H1 (cell line): ENCODE measurements around the gene DENND10. TPM values are rescaled to one million over a fixed set of nuclear protein-coding genes. Genes with fewer than 3 reads are reported as not detected.

ENCODE experiments used
- CTCF ChIA-PET: fragments of 300-600 bp; sonication (Branson Sonifier 250); formaldehyde crosslinking; loops from one replicate; lab custom pipeline; 2021; ENCODE audit not compliant: partially characterized antibody; lab: Charles Lee
- POLR2A ChIA-PET: fragments of 300-600 bp; sonication (Branson Sonifier 250); formaldehyde crosslinking; loops from one replicate; lab custom pipeline; 2021; ENCODE audit warnings: inconsistent platforms; ENCODE audit not compliant: partially characterized antibody; lab: Charles Lee
- DNase-seq, 2 experiments: peaks; one replicate each; pipeline versions ENCODE4 v3.0.0 to v3.0.0-alpha.2; 2010 to 2022; ENCODE audit warnings: low spot score in 2 of 2, low read depth in 1 of 2, mixed read lengths in 1 of 2
- FAIRE-seq: peaks from 2 replicates; lab custom pipeline; 2011; peaks lifted over from hg19 to GRCh38; lab: Jason Lieb, UNC
- H2AFZ ChIP-seq: 2 replicates; pipeline ENCODE4 v1.8.1; 2012; ENCODE audit warnings: low read length, inconsistent platforms
- H2AK5ac ChIP-seq: 2 replicates; pipeline ENCODE4 v1.6.1; 2013; ENCODE audit warnings: low read depth, low read length
- H2BK120ac ChIP-seq: replicated peaks from 2 replicates; pipeline ENCODE3; 2013; ENCODE audit warnings: low read depth, low read length, inconsistent platforms
- H2BK12ac ChIP-seq: 2 replicates; pipeline ENCODE4 v1.6.1; 2013; ENCODE audit warnings: low read depth, low read length
- H2BK15ac ChIP-seq: 2 replicates; pipeline ENCODE4 v1.6.1; 2013; ENCODE audit warnings: low read length
- H2BK20ac ChIP-seq: 2 replicates; pipeline ENCODE4 v1.6.1; 2013; ENCODE audit warnings: low read length
- H2BK5ac ChIP-seq: 2 replicates; pipeline ENCODE4 v1.6.1; 2013; ENCODE audit warnings: low read depth, low read length
- H3K14ac ChIP-seq: 2 replicates; pipeline ENCODE4 v1.6.1; 2013; ENCODE audit warnings: inconsistent platforms; ENCODE audit not compliant: insufficient read length
- H3K18ac ChIP-seq: 2 replicates; pipeline ENCODE4 v1.6.1; 2013; ENCODE audit warnings: low read length; ENCODE audit errors: extremely low read depth
- H3K23ac ChIP-seq: 2 replicates; pipeline ENCODE4 v1.6.1; 2013; ENCODE audit warnings: inconsistent platforms; ENCODE audit not compliant: insufficient read length
- H3K23me2 ChIP-seq: 2 replicates; pipeline ENCODE4 v1.6.1; 2013; ENCODE audit warnings: low read depth, low read length
- H3K27ac ChIP-seq: 2 replicates; pipeline ENCODE4 v1.6.1; 2011; ENCODE audit warnings: low read depth, low read length, inconsistent platforms
- H3K27me3 ChIP-seq, 4 experiments: replicated peaks in 1 of 4; 1 replicate in 1 of 4; 2 replicates in 3 of 4; pipeline versions ENCODE4 v1.6.1 to v1.8.1; 2011 to 2013; ENCODE audit warnings: low read length in 3 of 4, mild to moderate bottlenecking in 3 of 4, inconsistent platforms in 2 of 4, mixed read lengths in 2 of 4, moderate library complexity in 1 of 4; ENCODE audit not compliant: control insufficient read depth in 3 of 4, insufficient read depth in 3 of 4; ENCODE audit errors: extremely low read depth in 1 of 4
- H3K36me3 ChIP-seq, 4 experiments: 2 replicates each; pipeline versions ENCODE4 v1.6.1 to v1.8.1; 2011 to 2013; ENCODE audit warnings: mild to moderate bottlenecking in 4 of 4, low read length in 3 of 4, moderate library complexity in 2 of 4, control low read depth in 1 of 4, inconsistent platforms in 1 of 4; ENCODE audit not compliant: insufficient read depth in 4 of 4, control insufficient read depth in 2 of 4
- H3K4ac ChIP-seq: replicated peaks from 2 replicates; pipeline ENCODE3; 2013; ENCODE audit warnings: low read length, low read depth, mixed read lengths, inconsistent platforms; ENCODE audit not compliant: insufficient read length
- H3K4me1 ChIP-seq, 4 experiments: replicated peaks in 1 of 4; 1 replicate in 1 of 4; 2 replicates in 3 of 4; pipeline versions ENCODE4 v1.6.1 to v1.8.1; 2011 to 2013; ENCODE audit warnings: low read length in 3 of 4, inconsistent platforms in 2 of 4, mixed read lengths in 1 of 4; ENCODE audit not compliant: insufficient read depth in 4 of 4, control insufficient read depth in 3 of 4
- H3K4me2 ChIP-seq, 2 experiments: 2 replicates each; pipeline versions ENCODE4 v1.6.1 to v1.8.1; 2011 to 2013; ENCODE audit warnings: low read depth in 2 of 2, low read length in 2 of 2, control low read depth in 1 of 2, inconsistent platforms in 1 of 2, mild to moderate bottlenecking in 1 of 2; ENCODE audit not compliant: insufficient read depth in 1 of 2
- H3K4me3 ChIP-seq, 4 experiments: fragments of 200-600, 300-600 bp in 1 of 4; sonication (generic), shearing (Covaris generic), sonication (Bioruptor Twin) in 1 of 4; 2 replicates each; pipeline versions ENCODE4 v1.5.1 to v1.8.1; 2011 to 2016; ENCODE audit warnings: low read length in 4 of 4, low read depth in 3 of 4, control low read depth in 2 of 4, inconsistent platforms in 2 of 4, mild to moderate bottlenecking in 2 of 4, mixed read lengths in 1 of 4, moderate library complexity in 1 of 4; ENCODE audit not compliant: insufficient read depth in 2 of 4; ENCODE audit errors: extremely low read depth in 1 of 4
- H3K56ac ChIP-seq: replicated peaks from 2 replicates; pipeline ENCODE3; 2013; ENCODE audit warnings: low read depth, mild to moderate bottlenecking, mixed read lengths, low read length, inconsistent platforms; ENCODE audit not compliant: insufficient read length
- H3K79me1 ChIP-seq: 2 replicates; pipeline ENCODE4 v1.6.1; 2013; ENCODE audit warnings: low read depth, low read length, control low read depth
- H3K79me2 ChIP-seq, 2 experiments: 2 replicates each; pipeline versions ENCODE4 v1.6.1 to v1.8.1; 2012 to 2013; ENCODE audit warnings: low read length in 2 of 2, mild to moderate bottlenecking in 2 of 2, inconsistent platforms in 1 of 2; ENCODE audit not compliant: insufficient read depth in 2 of 2, control insufficient read depth in 1 of 2
- H3K9ac ChIP-seq, 4 experiments: replicated peaks in 1 of 4; 1 replicate in 1 of 4; 2 replicates in 3 of 4; pipeline versions ENCODE4 v1.6.1 to v1.8.1; 2011 to 2013; ENCODE audit warnings: low read depth in 3 of 4, low read length in 3 of 4, control low read depth in 2 of 4, mild to moderate bottlenecking in 2 of 4, moderate library complexity in 2 of 4, inconsistent platforms in 1 of 4; ENCODE audit errors: extremely low read depth in 1 of 4
- H3K9me3 ChIP-seq, 2 experiments: 2 replicates each; pipeline versions ENCODE4 v1.6.1 to v1.8.1; 2012 to 2013; ENCODE audit warnings: mild to moderate bottlenecking in 2 of 2, moderate library complexity in 2 of 2, control low read depth in 1 of 2, inconsistent platforms in 1 of 2, low read depth in 1 of 2, low read length in 1 of 2, mixed read lengths in 1 of 2; ENCODE audit not compliant: insufficient read depth in 2 of 2
- H4K20me1 ChIP-seq, 2 experiments: replicated peaks in 1 of 2; 2 replicates each; pipeline versions ENCODE3 to v1.8.1; 2011 to 2013; ENCODE audit warnings: inconsistent platforms in 2 of 2, low read length in 2 of 2, mild to moderate bottlenecking in 1 of 2; ENCODE audit not compliant: insufficient read depth in 2 of 2, control insufficient read depth in 1 of 2
- H4K5ac ChIP-seq: 2 replicates; pipeline ENCODE4 v1.6.1; 2013; ENCODE audit warnings: low read length, low read depth, mixed read lengths, inconsistent platforms; ENCODE audit not compliant: insufficient read length
- H4K8ac ChIP-seq: 2 replicates; pipeline ENCODE4 v1.8.0; 2013; ENCODE audit warnings: mild to moderate bottlenecking, moderate library complexity, low read length, inconsistent platforms; ENCODE audit not compliant: insufficient read depth; ENCODE audit errors: extremely low read depth
- H4K91ac ChIP-seq: replicated peaks from 2 replicates; pipeline ENCODE3; 2013; ENCODE audit warnings: low read length, mixed read lengths, inconsistent platforms; ENCODE audit not compliant: insufficient read length
- BRCA1 ChIP-seq: IDR thresholded peaks from 2 replicates; pipeline ENCODE4 v1.6.1; 2012; ENCODE audit warnings: low read depth, low read length, improper control_type of control experiment
- CBX8 ChIP-seq: fragments of 300-800, 300-1000 bp; sonication (generic); IDR thresholded peaks from 2 replicates; pipeline ENCODE4 v1.7.1; 2016; ENCODE audit warnings: low read depth, low read length, borderline replicate concordance
- CTBP2 ChIP-seq: IDR thresholded peaks from 2 replicates; pipeline ENCODE4 v1.7.0; 2011; ENCODE audit warnings: borderline replicate concordance, mild to moderate bottlenecking, moderate library complexity, mixed read lengths, low read length; ENCODE audit not compliant: insufficient read depth, insufficient read length
- HDAC2 ChIP-seq, 2 experiments: fragments of 300-600 bp in 1 of 2; sonication (generic) in 1 of 2; IDR thresholded peaks; 2 replicates each; pipeline ENCODE4 v1.6.1; 2011 to 2012; ENCODE audit warnings: low read depth in 2 of 2, low read length in 2 of 2, mild to moderate bottlenecking in 2 of 2, moderate library complexity in 2 of 2, borderline replicate concordance in 1 of 2, inconsistent platforms in 1 of 2
- HDAC6 ChIP-seq: IDR thresholded peaks from one replicate; pipeline ENCODE4 v1.7.1; 2012; ENCODE audit warnings: low read depth, mild to moderate bottlenecking, inconsistent platforms, low read length, moderate library complexity
- JUND ChIP-seq: IDR thresholded peaks from 2 replicates; pipeline ENCODE4 v1.6.1; 2011; ENCODE audit warnings: mild to moderate bottlenecking, improper control_type of control experiment, low read length
- KDM5A ChIP-seq: fragments of 200-600 bp; IDR thresholded peaks from 2 replicates; pipeline ENCODE4 v1.7.1; 2012; ENCODE audit warnings: mild to moderate bottlenecking, low read length, inconsistent platforms, mixed read lengths
- RBBP5 ChIP-seq: IDR thresholded peaks from 2 replicates; pipeline ENCODE4 v1.7.1; 2012; ENCODE audit warnings: low read depth, mild to moderate bottlenecking, inconsistent platforms, low read length, moderate library complexity, borderline replicate concordance
- SAP30 ChIP-seq: fragments of 300-600 bp; sonication (generic); IDR thresholded peaks from 2 replicates; pipeline ENCODE4 v1.7.1; 2012; ENCODE audit warnings: low read length, moderate library complexity, mild to moderate bottlenecking, inconsistent platforms; ENCODE audit not compliant: insufficient read depth, insufficient replicate concordance
- SP2 ChIP-seq: IDR thresholded peaks from 2 replicates; pipeline ENCODE4 v1.6.1; 2012; ENCODE audit warnings: mild to moderate bottlenecking, low read length, inconsistent platforms
- TBP ChIP-seq: IDR thresholded peaks from 2 replicates; pipeline ENCODE4 v1.6.1; 2011; ENCODE audit warnings: low read depth, low read length, improper control_type of control experiment
- WGBS, 2 experiments: shearing (Covaris generic) in 1 of 2; methylation state at CpG; one replicate each; pipeline versions ENCODE4 v1.1.6 to v1.1.7; 2013 to 2015; ENCODE audit warnings: low lambda C conversion rate in 2 of 2, mixed read lengths in 2 of 2, inconsistent platforms in 1 of 2, low coverage in 1 of 2, missing lambda C conversion rate in 1 of 2; ENCODE audit not compliant: insufficient replicate concordance in 2 of 2, insufficient coverage in 1 of 2, insufficient read length in 1 of 2; ENCODE audit errors: extremely low coverage in 1 of 2, missing lambda C conversion rate in 1 of 2; 5-methylcytosine and 5-hydroxymethylcytosine counted together
- polyA plus RNA-seq, 7 experiments: library from polyadenylated mRNA; depleted of rRNA in 3 of 7; stranded (reverse) in 5 of 7; unstranded in 2 of 7; fragments of >200 nt in 5 of 7; fragments of 200-250 nt in 2 of 7; gene quantifications; 1 replicate in 5 of 7; 2 replicates in 1 of 7; 4 replicates in 1 of 7; pipeline versions ENCODE4 v1.2.1 to v1.2.3, GENCODE V29; 2011 to 2013; ENCODE audit warnings: missing spikeins in 2 of 7, mixed read lengths in 2 of 7
- total RNA-seq: library from RNA; stranded (reverse); fragmentation: NEBNext Ultra II Directional; extraction: Animal tissue kit (Norgen Biotek cat#: 25700); gene quantifications from 2 replicates; pipeline ENCODE4 v1.2.1, GENCODE V29; 2021

Gene DENND10
- total and polyA plus RNA-seq, 2 of the 8 experiments (the other 6 are each of a cell fraction or from before 2014, with no cell fraction given), result 49.3 to 64.4 TPM

DNA sequence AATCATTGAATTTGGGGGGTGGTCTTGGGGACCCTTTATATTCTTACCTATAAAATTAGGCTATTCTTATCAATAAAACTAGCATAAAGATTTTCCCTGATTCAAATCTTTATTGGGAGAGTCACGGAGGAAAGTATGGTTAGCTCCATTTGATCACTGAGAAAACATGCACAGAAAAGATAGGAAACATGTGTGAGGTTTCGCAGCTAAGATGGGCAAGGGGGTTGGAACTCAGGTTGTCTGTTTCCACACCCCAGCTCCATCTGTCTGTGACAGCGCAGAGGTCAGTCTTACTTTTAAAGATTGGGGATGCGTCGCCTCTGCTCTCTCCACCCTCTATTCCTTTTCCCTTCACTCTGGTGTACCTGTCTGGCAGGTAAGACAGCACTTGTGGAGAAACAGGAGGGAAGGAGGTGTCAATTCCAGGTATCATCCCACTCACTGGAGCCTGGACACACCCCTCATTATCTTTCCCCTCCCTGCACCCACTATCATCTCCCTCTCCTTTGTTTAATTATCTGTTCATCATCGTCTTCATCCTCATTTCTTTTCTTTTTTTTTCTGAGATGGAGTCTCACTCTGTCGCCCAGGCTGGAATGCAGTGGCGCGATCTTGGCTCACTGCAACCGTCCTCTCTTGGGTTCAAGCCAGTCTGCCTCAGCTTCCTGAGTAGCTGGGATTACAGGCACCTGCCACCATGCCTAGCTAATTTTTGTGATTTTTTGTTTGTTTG lies 2.4 kb upstream of the DENND10 start:
- Histone ChIP-seq H2AK5ac (no peak overlapping the region), H3K23ac (no peak overlapping the region), H3K9me3 (no peaks in the 10 kb centered on the region), H4K5ac (no peak overlapping the region), H3K4ac (no peak overlapping the region), H3K27me3 (no peaks in the 10 kb centered on the region), H3K79me1 (no peaks in the 10 kb centered on the region), H3K4me1 (peaks cover 0 to 3% (median 0%) of the 10 kb centered on the region in 4 experiments; a peak in 1 of 7 replicates), H2BK20ac (no peak overlapping the region), H3K27ac (no peak overlapping the region), H2BK12ac (no peak overlapping the region), H3K4me3 (no peak overlapping the region), H3K36me3 (0 out of 8 replicates have a peak, but pooled peaks cover 0 to 3% (median 0%) of the 10 kb centered on the region in 4 experiments), H4K91ac (no peak overlapping the region), H2BK15ac (no peak overlapping the region), H4K8ac (no peak overlapping the region; the same call in 1 of the 2 replicates), H3K56ac (no peak overlapping the region), H3K18ac (no peak overlapping the region), H2BK5ac (no peak overlapping the region), H4K20me1 (no peaks in the 10 kb centered on the region), H2AFZ (no peak overlapping the region; the same call in 1 of the 2 replicates), H3K9ac (no peak overlapping the region), H3K4me2 (no peak overlapping the region), H2BK120ac (no peak overlapping the region), H3K14ac (no peak overlapping the region), H3K79me2 (peaks cover 0 to 14% of the 10 kb centered on the region in 2 experiments; a peak in 2 of 4 replicates), H3K23me2 (peaks cover 6% of the 10 kb centered on the region; the same call in 1 of the 2 replicates)
- WGBS, 2 experiments, result 90% methylated on average over 9 of the region's 10 CpGs; no CpG with 5 or more reads in 1 of the 2 experiments
- DNase-seq (no peak), FAIRE-seq (no peak)
- POLR2A ChIA-PET, result interaction anchor here (0.9 to 1.3 kb wide), 3 partner anchors 19 to 31 kb away, joined by 3 to 7 read pairs (median 4); partner anchors contain the start of gene EIF3A
- CTCF ChIA-PET, result interaction anchor here (1.0 to 1.7 kb wide), 3 partner anchors 17 to 388 kb away, joined by 3 to 5 read pairs (median 3); no protein-coding TSS in a partner anchor
- TF ChIP-seq RBBP5 (no peak), HDAC6 (no peak), TBP (no peak), JUND (no peak), KDM5A (no peak), BRCA1 (no peak), CBX8 (no peak), HDAC2 (IDR thresholded peaks at IDR 0.05; ENCODE audit: borderline replicate concordance in 1 of 2, low read depth in 2 of 2, low read length in 2 of 2) (no peak), CTBP2 (no peak), SP2 (no peak), SAP30 (no peak)
